ENCODE results near the gene C1orf198. TPM values are rescaled to one million over a fixed set of nuclear protein-coding genes. Genes with fewer than 3 reads are reported as not detected.

The C1orf198 gene
- polyA plus RNA-seq, 2 of the 4 experiments (the other 2 are of a cell fraction), result 12.0 to 20.4 TPM

DNA sequence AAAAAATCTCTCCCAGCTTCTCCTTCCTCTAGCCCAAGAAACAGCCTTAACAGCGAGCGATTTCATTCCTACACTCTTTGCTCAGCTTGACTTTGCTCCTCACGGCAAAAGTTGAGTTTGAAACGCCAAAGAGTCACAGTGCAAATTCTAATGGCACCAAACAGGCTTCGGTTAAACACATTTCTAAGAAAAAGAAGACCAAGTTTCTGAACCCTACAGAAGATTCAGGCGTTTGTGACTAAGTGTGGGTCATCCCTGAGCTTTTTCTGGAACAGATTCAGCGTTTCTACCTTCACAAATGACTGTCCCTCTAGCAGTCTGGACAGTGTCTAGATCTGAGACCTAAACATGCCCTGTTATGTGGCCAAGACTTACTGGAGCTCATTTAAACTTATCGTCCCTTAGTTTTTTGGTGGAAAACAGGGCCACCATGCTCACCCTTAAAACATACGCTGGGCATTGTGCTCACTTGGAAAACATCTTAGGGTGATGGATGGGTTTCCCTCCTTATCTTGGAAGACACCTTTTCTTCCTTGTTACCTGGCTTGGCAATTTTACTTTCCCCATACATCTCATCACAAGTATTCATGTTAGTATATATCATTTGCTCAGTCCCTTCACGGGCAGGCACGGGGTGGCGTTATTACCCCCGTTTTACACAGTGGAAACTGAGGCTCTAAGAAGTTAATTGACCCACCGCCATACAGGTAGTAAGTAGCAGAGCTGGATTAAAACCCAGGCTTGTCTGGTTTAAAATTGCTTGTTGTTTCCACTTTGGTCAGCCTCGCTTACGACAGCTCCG lies 1.0 kb downstream of the C1orf198 start:
- peak overlapping the region; percentile 86 to 93; a peak in 5 of 6 replicates for H3K27ac ChIP-seq
- FAIRE-seq (no peak), ATAC-seq (peak in 1 of 2 experiments; percentile 3; a peak in 1 of 6 replicates), DNase-seq (ENCODE audit: low read depth in 1 of 2, low spot score in 1 of 2) (no peak)
- H3K9me3 ChIP-seq, result no peaks in the 10 kb centered on the region
- CTCF ChIA-PET, result interaction anchor here (2.7 kb wide), 1 partner anchor 12 kb away, joined by 11 read pairs; no protein-coding TSS in a partner anchor
- peak overlapping the region; percentile 94 for H3K4me3 ChIP-seq
- peaks cover 26% of the 10 kb centered on the region for H3K4me1 ChIP-seq
- WGBS (ENCODE audit: missing lambda C conversion rate), result 39% methylated on average over 17 of the region's 17 CpGs
- no peak for TF ChIP-seq ZNF302 (CRISPR knock-in tag; IDR thresholded peaks at IDR 0.05)
- no peak for TF ChIP-seq RAD21 (conservative IDR thresholded peaks at IDR 0.05 in 1 of 2, IDR thresholded peaks at IDR 0.05 in 1 of 2)
- no peak for TF ChIP-seq CHD2 (IDR thresholded peaks at IDR 0.05; ENCODE audit: low read length, partially characterized antibody)
- POLR2A ChIA-PET, result interaction anchor here (1.1 to 1.6 kb wide), 2 partner anchors 13 to 16 kb away, joined by 3 to 5 read pairs; no protein-coding TSS in a partner anchor
- peak overlapping the region; percentile 100 for H3K4me2 ChIP-seq

DNA sequence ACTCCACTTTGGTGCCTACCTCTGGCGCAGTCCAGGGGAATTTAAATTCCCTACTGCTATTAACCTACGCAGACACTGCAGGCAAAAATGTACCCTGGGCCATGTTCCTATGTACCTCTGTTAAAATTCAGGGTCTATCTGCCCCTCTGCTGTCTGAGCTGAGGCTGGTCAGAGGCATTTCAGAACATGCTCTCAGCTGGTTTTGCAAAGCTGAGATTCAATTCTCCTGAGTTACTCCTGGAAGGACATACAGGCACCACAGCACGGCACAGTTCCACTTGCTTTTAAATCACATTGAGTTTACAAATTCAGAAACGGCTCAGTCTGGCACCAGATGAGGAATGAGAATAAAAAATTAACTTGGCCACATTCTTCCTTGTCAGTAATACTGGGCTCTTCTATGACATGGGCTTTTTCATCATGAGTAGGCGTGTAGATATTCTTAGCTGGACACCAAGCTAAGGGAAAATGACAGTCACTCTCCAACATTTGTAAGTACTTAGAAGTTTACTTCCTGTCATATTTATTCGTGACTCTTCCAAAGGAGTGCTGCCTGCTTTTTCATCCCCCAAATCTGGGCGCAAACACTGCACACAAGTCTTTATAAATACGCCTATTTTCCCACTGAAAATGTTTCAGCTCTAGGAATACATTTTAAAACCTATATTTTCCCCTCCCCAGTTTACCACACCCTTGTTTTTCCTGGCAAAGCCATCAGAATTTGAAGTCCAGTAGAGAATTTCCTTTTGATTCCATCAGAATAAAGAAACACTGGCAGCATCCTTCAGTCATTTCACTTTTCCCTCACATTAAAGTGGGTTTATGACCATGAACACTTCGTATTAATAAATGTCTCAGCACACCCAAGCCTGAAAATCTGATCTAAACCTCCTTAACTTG lies 1.9 kb downstream of the C1orf198 start:
- FAIRE-seq, result no peak
- Histone ChIP-seq H3K9me3 (no peaks in the 10 kb centered on the region), H3K4me1 (peaks cover 26% of the 10 kb centered on the region), H3K4me2 (peak overlapping the region; percentile 100), H3K4me3 (no peak overlapping the region), H3K27ac (no peak overlapping the region)
- WGBS (ENCODE audit: missing lambda C conversion rate), result 83% methylated on average over 9 of the region's 9 CpGs
- TF ChIP-seq FOSL2 (IDR thresholded peaks at IDR 0.05), result no peak
- TF ChIP-seq FOSL2 (CRISPR knock-in tag; IDR thresholded peaks at IDR 0.05), result no peak
- ChIA-PET CTCF (interaction anchor here (2.7 kb wide), 1 partner anchor 11 kb away, joined by 11 read pairs; no protein-coding TSS in a partner anchor), POLR2A (interaction anchor here (1.1 kb wide), 1 partner anchor 13 kb away, joined by 3 read pairs; no protein-coding TSS in a partner anchor)
- peak in 1 of 2 experiments; percentile 10 for DNase-seq (ENCODE audit: low read depth in 1 of 2, low spot score in 1 of 2)
- no peak for ATAC-seq

DNA sequence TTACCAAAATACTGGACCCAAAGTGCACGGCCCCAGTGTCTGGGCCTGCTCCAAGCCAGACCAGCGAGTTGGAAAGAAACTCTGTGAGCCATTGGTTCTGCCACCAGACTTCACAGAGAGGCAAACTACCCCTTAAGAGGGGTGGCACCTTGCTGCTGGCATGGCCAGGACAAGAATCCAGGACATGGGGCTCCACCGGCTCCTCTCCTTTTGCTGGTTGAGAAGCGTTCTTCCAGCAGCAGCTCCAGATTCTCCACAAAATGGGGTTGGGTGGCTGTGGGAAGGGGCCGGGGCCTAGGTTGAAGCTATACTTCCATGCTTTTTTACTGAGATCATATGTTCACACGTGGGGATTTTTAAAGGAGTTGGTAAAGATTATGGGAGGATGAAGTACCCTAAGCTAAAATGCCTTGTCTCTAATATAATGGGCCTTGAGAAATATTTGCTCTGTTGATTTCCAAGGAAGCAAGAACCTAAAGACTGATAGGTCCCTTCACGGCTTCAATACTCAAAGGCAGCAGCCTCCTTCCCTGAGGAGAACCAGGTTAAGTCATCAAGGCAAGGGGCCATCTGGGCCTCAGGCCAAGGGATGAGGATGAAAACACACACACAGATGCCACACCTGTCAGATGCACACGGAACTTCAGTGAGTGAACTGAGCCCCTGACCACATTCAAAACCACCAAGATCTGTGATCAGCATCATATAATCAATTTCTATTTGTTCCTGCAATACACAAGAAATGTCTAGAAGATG lies 3.1 kb downstream of the C1orf198 start:
- ChIA-PET POLR2A (no interaction called here), CTCF (no interaction called here)
- no peak overlapping the region for H3K4me3 ChIP-seq
- no peak for TF ChIP-seq FOSB (CRISPR knock-in tag; IDR thresholded peaks at IDR 0.05)
- no peak for TF ChIP-seq ZNF302 (CRISPR knock-in tag; IDR thresholded peaks at IDR 0.05)
- no peak overlapping the region for H3K4me2 ChIP-seq
- no peak overlapping the region for H3K27ac ChIP-seq
- peaks cover 26% of the 10 kb centered on the region for H3K4me1 ChIP-seq
- DNase-seq (ENCODE audit: low read depth in 1 of 2, low spot score in 1 of 2) (no peak), FAIRE-seq (no peak), ATAC-seq (no peak)
- 92% methylated on average over 8 of the region's 8 CpGs for WGBS (ENCODE audit: missing lambda C conversion rate)
- no peaks in the 10 kb centered on the region for H3K9me3 ChIP-seq

DNA sequence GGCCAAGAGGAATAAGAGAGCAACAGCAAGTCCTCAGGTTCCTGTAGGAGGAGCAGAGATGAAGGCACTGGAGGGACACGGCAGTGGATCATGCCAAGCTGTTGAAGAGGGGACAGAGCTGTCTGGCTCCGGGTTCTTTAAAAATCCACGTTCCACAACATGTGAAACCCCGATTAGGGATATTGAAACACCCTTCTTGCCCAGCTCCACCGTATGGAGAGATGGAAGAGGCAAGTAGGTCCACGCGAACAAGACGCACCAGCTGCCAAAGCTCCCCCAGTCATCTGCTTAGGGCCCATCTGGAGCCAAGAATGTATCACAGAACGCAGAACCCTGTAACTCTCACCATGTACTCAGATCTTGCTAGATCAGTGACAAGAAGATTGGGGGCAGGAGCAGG lies 3.9 kb downstream of the C1orf198 start:
- H3K27ac ChIP-seq, result no peak overlapping the region
- no peak for FAIRE-seq
- no peak overlapping the region for H3K4me2 ChIP-seq
- POLR2A ChIA-PET, result no interaction called here
- no peak overlapping the region for H3K4me3 ChIP-seq
- H3K4me1 ChIP-seq, result peaks cover 24% of the 10 kb centered on the region
- WGBS (ENCODE audit: missing lambda C conversion rate), result 89% methylated on average over 9 of the region's 9 CpGs
- DNase-seq (ENCODE audit: low read depth in 1 of 2, low spot score in 1 of 2), result no peak
- H3K9me3 ChIP-seq, result no peaks in the 10 kb centered on the region
- no peak for TF ChIP-seq POLR2A (IDR thresholded peaks at IDR 0.05; ENCODE audit: low read length)
- TF ChIP-seq TFCP2L1 (CRISPR knock-in tag; IDR thresholded peaks at IDR 0.05), result no peak
- TF ChIP-seq, protein P1, sequence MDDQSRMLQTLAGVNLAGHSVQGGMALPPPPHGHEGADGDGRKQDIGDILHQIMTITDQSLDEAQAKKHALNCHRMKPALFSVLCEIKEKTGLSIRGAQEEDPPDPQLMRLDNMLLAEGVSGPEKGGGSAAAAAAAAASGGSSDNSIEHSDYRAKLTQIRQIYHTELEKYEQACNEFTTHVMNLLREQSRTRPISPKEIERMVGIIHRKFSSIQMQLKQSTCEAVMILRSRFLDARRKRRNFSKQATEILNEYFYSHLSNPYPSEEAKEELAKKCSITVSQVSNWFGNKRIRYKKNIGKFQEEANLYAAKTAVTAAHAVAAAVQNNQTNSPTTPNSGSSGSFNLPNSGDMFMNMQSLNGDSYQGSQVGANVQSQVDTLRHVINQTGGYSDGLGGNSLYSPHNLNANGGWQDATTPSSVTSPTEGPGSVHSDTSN (IDR thresholded peaks at IDR 0.05), result no peak
- TF ChIP-seq NR3C1 (IDR thresholded peaks at IDR 0.05), result no peak
- no peak for TF ChIP-seq SREBF2 (IDR thresholded peaks at IDR 0.05)
- CTCF ChIA-PET, result interaction anchor here (1.0 kb wide), 1 partner anchor 54 kb away, joined by 3 read pairs; no protein-coding TSS in a partner anchor
- ATAC-seq, result no peak

DNA sequence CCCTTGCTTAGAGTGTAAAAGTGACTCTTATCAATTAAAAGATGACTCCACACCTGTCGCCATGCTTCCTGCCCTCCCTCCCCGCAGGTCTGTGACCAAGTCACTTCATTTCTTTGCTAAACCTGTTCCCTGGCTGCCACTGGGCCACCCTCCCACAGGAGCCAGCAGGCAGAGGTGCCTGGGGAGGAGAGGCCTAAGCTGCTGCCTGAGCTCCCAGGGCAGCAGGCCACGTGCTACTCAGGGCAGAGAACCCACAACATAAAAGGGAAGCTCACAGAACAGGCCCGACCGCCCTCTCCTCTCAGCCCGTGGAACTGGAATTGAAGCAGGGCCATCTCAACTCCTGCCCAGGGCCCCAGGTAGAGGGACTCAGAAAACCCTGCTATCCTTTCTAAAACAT lies 4.9 kb downstream of the C1orf198 start:
- Histone ChIP-seq H3K4me3 (no peak overlapping the region), H3K4me1 (peaks cover 19% of the 10 kb centered on the region), H3K4me2 (no peak overlapping the region), H3K27ac (no peak overlapping the region), H3K9me3 (no peaks in the 10 kb centered on the region)
- ATAC-seq (no peak), DNase-seq (ENCODE audit: low read depth in 1 of 2, low spot score in 1 of 2) (no peak), FAIRE-seq (no peak)
- POLR2A ChIA-PET, result no interaction called here
- 83% methylated on average over 6 of the region's 6 CpGs for WGBS (ENCODE audit: missing lambda C conversion rate)
- CTCF ChIA-PET, result interaction anchor here (1.0 kb wide), 1 partner anchor 55 kb away, joined by 3 read pairs; no protein-coding TSS in a partner anchor
- TF ChIP-seq, protein P1 (IDR thresholded peaks at IDR 0.05), result no peak
- TF ChIP-seq TP53 (CRISPR knock-in tag; IDR thresholded peaks at IDR 0.05), result no peak
- no peak for TF ChIP-seq BHLHE40 (IDR thresholded peaks at IDR 0.05; ENCODE audit: low read depth, low read length)
- TF ChIP-seq SREBF2 (IDR thresholded peaks at IDR 0.05), result no peak
- no peak for TF ChIP-seq CEBPB (IDR thresholded peaks at IDR 0.05)
- TF ChIP-seq, protein P2, sequence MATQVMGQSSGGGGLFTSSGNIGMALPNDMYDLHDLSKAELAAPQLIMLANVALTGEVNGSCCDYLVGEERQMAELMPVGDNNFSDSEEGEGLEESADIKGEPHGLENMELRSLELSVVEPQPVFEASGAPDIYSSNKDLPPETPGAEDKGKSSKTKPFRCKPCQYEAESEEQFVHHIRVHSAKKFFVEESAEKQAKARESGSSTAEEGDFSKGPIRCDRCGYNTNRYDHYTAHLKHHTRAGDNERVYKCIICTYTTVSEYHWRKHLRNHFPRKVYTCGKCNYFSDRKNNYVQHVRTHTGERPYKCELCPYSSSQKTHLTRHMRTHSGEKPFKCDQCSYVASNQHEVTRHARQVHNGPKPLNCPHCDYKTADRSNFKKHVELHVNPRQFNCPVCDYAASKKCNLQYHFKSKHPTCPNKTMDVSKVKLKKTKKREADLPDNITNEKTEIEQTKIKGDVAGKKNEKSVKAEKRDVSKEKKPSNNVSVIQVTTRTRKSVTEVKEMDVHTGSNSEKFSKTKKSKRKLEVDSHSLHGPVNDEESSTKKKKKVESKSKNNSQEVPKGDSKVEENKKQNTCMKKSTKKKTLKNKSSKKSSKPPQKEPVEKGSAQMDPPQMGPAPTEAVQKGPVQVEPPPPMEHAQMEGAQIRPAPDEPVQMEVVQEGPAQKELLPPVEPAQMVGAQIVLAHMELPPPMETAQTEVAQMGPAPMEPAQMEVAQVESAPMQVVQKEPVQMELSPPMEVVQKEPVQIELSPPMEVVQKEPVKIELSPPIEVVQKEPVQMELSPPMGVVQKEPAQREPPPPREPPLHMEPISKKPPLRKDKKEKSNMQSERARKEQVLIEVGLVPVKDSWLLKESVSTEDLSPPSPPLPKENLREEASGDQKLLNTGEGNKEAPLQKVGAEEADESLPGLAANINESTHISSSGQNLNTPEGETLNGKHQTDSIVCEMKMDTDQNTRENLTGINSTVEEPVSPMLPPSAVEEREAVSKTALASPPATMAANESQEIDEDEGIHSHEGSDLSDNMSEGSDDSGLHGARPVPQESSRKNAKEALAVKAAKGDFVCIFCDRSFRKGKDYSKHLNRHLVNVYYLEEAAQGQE (IDR thresholded peaks at IDR 0.05), result no peak
- no peak for TF ChIP-seq CHD2 (IDR thresholded peaks at IDR 0.05; ENCODE audit: low read length, partially characterized antibody)
- TF ChIP-seq FOXS1 (CRISPR knock-in tag; IDR thresholded peaks at IDR 0.05), result no peak
